NOMO-1 treated with DMSO at 0.1 percent for 48 hours (cell line): ENCODE results near the gene EPHA4.

ENCODE experiments used
- DNase-seq: peaks from one replicate; lab custom pipeline; 2025; ENCODE audit not compliant: unreplicated experiment; lab: John Stamatoyannopoulos, UW

Gene EPHA4

DNA sequence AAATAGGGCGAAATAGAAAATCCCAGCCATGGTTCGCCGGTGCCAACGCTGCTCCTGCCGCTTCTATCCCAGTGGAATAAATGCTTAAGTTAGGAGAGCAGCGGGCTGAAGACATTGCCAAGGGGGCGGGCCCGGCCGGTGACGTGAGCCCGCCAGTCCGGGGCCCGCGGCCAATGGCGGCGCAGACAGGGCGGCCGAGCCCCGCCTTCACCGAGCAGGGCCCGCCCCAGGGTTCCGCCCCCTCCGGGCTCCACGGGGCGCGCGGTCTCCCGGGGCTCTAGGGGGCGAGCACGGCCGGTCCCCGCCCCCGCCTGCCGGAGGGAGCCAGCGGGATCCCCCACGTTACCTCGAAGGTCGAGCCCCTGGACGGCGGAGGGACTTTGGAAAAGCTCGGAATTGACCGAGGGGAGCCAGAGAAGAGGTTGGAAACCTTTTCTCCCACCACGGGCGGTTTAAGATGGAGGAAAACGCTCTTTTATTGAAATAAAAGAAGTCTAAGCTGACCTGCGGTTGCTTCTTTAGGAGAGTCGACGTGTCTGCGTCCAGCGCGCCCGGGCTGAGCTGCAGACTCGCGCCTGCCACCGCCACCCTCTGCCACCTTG is at the start of gene EPHA4:
TSS of gene EPHA4 (minus strand) at position 86 of the 602 bp plus-strand sequence. CDS start at position 30, 56 bp downstream.
- no peak for DNase-seq

GRCh38 chr2:221618007-221618406 is 45.9 kb upstream of the EPHA4 start:
- DNase-seq = no peak

- DNase-seq = no peak
Observed at GRCh38 chr2:221616561-221616960, 44.5 kb upstream of the EPHA4 start.

- DNase-seq = no peak
Observed at GRCh38 chr2:221614274-221614673, 42.2 kb upstream of the EPHA4 start.

DNA sequence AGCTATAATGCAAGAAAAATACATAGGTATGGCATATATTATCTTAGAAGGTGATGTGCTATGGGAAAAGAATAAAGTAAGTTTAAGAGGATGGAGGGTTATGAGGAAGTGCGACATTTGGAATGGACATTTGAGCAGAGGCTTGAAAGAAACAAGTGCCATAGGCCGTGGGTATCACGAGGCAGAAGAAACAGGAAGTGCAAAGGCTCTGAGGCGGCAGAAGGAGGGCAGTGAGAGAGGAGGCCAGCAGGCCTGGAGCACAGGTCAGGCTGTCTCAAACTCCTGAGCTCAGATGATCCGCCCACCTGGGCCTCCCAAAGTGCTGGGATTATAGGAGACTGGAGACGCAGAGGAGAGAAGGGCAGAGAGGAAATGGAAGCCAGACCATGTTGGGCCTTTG is 40.7 kb upstream of the EPHA4 start:
- DNase-seq = no peak

GRCh38 chr2:221612161-221612560 is 40.1 kb upstream of the EPHA4 start:
- no peak for DNase-seq

DNA sequence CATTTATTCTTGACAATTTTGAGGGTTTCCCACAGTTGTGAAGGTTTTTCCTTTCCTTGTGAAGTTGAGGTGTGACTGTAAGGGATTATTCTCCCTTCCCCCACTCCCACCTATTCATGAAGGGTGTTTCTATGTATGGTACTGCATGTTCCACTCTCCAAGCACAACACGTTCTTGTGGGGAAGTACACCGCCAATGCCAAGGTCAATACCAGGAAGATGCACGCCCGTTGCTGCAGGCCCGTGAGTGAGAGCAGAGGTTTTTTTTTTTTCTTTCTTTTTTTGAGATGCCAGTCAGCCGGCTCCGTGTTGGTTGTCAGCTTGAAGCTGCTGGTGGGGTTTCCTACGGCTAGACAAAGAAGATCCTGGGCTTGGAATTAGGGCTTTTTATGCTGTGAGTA is 38.6 kb upstream of the EPHA4 start:
- DNase-seq = no peak

- DNase-seq = no peak
Observed at GRCh38 chr2:221610255-221610654, 38.2 kb upstream of the EPHA4 start.

- no peak for DNase-seq
Observed at GRCh38 chr2:221608442-221608841, 36.3 kb upstream of the EPHA4 start.

- no peak for DNase-seq
Observed at GRCh38 chr2:221606424-221606823, 34.3 kb upstream of the EPHA4 start.

GRCh38 chr2:221605751-221606240 is 33.7 kb upstream of the EPHA4 start:
- no peak for DNase-seq

DNA sequence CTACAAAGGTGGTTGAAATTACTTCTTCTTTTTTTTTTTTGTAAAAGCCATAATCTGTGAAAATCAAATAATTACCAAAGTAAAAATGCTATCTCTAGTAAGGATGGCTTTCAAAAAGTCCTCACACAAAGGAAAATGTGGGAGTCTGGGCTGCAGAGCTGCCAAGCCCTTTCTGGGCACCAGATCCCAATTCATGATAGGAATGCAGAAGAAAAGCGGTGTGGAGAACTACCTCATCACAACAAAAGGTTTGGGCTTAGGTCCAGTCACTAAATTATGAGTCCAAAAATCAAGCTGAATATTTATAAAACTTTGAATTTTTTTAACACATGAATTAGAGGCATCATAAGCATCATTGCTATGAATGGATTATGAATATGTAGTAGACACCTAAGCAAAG is 30.8 kb upstream of the EPHA4 start:
- DNase-seq = no peak

DNA sequence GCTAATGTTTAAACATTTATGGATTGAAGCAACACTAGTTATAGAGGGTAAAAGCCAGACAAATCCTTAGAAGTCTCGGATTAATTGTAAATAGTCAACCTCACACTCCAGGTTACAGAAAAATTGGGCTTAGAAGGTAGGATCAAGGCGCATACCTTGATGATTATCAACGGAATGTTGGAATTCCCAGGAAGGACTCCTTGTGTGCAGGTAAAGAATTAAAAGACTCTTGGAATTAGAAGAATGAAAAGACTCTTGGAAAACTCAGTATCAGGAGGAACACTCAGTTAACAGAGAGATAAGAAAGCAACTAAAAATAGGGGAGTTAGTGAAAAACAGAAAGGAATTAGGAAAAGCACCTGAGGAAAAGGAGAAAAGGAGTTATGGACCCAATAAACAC is 29.3 kb upstream of the EPHA4 start:
- DNase-seq = no peak

DNA sequence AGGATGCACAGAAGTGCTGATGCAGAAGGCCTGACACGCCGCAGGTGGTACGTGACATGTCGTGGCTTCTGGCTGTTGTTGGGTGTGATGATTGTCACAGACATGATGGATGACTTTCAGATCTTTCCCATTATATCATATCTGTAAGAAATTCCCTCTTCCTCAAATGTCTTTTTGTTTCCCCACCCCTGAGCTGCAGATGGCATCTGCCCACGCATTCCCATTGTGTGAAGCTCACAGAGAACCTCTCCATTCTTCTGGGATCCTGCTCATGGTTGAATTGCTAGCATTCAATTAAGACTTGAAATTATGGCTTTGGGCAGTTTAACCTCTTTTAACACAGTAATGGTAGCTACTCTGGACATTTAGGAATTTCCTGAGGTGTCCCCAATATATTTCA is 28.3 kb upstream of the EPHA4 start:
- no peak for DNase-seq

DNA sequence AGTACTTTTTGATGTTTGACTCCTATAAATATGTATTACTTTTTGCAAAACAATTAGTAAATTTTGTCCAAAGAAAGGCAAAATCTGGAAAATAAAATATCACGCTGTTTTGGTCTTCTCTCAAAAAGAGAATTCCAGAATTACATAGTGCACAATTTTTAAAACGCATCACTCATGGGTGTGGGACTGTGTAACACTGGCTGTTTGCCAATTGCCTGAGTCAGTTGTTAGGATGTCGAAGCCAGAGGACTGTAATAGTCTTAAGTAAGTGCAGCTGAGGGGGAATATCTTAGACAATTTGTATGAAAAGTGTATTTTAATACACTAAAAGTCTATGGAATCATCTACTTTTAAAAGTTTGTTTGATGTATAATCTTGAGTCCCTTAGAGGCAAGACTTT is 24.1 kb upstream of the EPHA4 start:
- DNase-seq = no peak

- DNase-seq = no peak
Observed at GRCh38 chr2:221590861-221591365, 18.8 kb upstream of the EPHA4 start.

- DNase-seq = no peak
Observed at GRCh38 chr2:221589696-221590095, 17.6 kb upstream of the EPHA4 start.

- no peak for DNase-seq
Observed at GRCh38 chr2:221588306-221588985, 16.3 kb upstream of the EPHA4 start.

GRCh38 chr2:221581986-221582385 is 9.9 kb upstream of the EPHA4 start:
- DNase-seq = no peak

GRCh38 chr2:221574231-221574570 is 2.1 kb upstream of the EPHA4 start:
- DNase-seq = no peak

GRCh38 chr2:221573430-221574230 is 1.5 kb upstream of the EPHA4 start:
- DNase-seq = peak; percentile 39
